Endothelial cell of hepatic sinusoid (primary cell): ENCODE measurements around the gene DST.

Experiments used
- in situ Hi-C: cut with HindIII; loops from 2 replicates; pipeline ENCODE4 v1.10.0; 2017; ENCODE audit warnings: low sequenced_read_pairs

DST gene

GRCh38 chr6:56625356-56625755, 17.3 kb downstream of the DST start:
- in situ Hi-C loops = no loop called here

- in situ Hi-C loops = no loop called here
These were observed 18.0 kb downstream of the DST start for GRCh38 chr6:56624728-56625069.

DNA sequence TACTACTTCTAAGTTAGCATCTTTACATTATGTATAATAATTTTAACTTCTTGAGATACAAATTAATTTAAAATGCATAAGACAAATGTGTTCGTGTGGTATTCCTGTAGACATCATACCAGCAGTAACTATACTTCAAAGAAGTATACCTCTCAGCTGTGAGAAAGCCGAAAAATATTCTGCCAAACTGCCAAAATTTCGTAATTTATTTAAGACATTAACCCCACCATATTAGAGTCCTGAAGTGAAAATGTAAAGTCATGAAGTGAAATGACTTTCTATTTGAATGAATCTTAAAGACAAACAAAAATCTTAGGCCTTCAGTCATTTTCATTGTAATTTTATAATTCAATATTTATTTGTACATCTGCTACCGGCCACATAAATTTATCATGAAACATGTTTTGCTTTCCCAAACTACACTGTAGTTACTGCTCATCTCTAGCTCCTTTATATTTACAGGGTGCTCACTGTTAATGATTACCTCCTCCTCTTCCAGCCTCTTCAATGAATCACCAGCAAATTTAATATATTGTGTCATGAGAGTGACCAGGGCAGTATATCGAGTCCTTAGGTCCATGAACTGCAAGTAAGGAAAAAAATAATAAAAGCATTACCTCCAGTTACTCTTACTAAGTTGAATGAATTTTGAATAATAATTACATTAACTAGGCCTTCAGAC, 18.5 kb downstream of the DST start:
- in situ Hi-C loops = no loop called here

DNA sequence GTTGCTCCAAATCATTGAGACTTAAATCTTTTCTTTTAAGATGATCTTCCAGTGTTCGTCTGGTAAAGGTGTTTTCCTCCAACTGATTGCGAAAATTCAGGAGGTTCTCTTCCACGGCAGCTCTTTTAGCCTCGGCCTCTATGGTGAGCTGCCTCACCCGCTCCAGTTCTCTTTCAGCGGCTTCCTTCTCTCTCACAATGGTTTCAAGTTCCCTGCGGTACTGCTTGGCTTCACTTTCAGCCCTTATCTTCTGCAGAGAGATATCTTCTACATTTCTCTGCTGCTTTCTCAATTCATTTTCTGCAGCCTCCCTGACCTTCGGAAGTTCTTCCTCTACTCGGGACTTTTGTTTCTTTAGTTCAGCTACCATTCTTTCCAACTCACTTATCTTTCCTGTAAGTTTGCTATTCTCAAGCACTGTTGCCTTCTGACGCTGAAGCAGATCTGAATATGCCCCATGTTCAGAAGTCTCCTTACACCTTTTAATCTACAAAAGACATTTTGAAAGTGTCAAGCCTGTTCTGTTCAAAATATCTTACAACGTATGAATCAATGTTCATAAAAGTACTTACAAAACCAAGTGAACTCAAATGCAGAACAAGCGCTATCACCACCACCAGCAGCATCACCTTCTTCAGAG, 22.3 kb downstream of the DST start:
- in situ Hi-C loops = no loop called here

- in situ Hi-C loops = no loop called here
These were observed 24.6 kb downstream of the DST start for GRCh38 chr6:56618050-56618449.

GRCh38 chr6:56616967-56617366, 25.7 kb downstream of the DST start:
- in situ Hi-C loops = no loop called here

GRCh38 chr6:56613247-56613851, 29.3 kb downstream of the DST start:
- in situ Hi-C loops = no loop called here

DNA sequence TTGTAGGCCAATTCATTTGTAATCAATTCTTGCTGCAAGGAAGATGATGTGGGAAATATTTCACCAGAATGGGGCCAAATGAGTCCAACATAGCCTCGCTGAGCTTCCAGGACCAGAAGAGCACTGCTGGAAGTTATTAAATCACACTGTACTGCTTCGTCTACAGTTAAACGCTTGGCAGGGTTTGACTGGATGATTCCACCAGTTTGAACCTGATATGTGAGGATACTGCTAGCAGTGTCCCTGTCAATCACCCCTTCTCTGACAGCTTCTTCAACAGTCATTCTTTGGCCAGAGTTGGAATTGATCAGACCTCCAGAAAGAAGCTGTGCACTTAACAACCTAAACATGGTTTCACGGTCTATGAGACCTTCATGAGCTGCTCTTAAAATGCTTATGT, 34.4 kb downstream of the DST start:
- in situ Hi-C loops = no loop called here

GRCh38 chr6:56607111-56607752, 35.5 kb downstream of the DST start:
- in situ Hi-C loops = no loop called here

DNA sequence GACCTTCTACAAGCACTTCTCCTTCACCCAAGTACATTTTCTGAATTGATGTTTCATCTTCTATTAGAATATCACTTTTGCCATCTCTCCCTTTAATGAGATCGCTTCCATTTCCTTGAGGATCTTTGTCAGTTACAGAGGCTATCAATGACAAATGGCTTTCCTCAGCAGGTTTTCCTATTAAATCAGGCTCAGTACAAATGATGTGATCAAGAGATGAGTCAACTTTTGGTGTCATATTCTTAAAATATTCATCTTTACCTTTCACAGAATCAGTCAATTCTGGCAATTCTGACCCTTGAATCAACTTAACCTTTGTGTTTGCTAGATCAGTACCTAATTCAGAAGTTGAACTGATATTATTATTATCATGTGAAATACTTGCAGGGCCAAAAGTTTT, 37.3 kb downstream of the DST start:
- in situ Hi-C loops = no loop called here

GRCh38 chr6:56604186-56604585, 38.5 kb downstream of the DST start:
- in situ Hi-C loops = no loop called here

DNA sequence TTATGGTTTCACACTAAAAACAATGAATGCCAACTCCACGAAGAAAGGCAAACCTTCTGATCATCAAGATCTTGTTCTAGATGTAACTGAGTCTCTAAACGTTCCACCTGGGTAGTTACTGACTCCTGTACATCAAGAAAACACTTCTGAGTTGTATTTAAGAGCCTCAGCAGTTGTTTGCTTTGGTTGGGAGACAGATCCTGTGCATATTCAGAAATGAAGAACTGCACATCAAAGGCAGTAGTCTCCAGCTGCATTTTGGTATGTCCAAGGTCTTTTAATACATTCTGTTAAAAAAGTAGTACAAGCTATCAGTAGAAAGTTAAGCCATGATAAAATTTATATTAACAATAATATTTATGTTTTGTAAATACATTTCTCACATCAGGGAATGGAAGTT, 41.3 kb downstream of the DST start:
- in situ Hi-C loops = no loop called here

GRCh38 chr6:56595490-56596122, 47.1 kb downstream of the DST start:
- in situ Hi-C loops = no loop called here

DNA sequence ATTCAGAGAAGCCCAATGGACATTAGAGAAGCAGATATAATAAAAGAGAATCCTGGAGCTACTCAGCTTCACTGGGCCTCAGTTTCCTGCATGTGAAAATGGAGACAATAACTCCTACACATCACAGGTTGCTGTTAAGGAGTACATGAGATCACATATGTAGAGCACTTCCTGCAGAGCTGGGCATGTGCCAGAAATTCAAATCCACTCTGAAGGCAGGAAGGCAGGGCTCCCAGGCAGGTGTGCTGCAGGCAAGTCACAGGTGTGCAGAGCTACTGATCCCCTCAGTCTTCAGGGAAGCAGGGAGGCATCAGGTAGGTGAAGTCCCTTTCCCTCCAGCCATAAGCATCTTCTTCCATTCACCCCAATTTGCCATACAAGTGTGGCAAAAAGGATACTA, 48.0 kb downstream of the DST start:
- in situ Hi-C loops = loop anchor here (5.0 kb wide), 2 partner anchors 62 to 237 kb away; no protein-coding TSS in a partner anchor

- in situ Hi-C loops = loop anchor here (5.0 kb wide), 2 partner anchors 62 to 237 kb away; no protein-coding TSS in a partner anchor
These were observed 48.8 kb downstream of the DST start for GRCh38 chr6:56593801-56594318.

GRCh38 chr6:56582236-56582635, 60.5 kb downstream of the DST start:
- in situ Hi-C loops = no loop called here

- in situ Hi-C loops = no loop called here
These were observed 61.3 kb downstream of the DST start for GRCh38 chr6:56581296-56581925.

DNA sequence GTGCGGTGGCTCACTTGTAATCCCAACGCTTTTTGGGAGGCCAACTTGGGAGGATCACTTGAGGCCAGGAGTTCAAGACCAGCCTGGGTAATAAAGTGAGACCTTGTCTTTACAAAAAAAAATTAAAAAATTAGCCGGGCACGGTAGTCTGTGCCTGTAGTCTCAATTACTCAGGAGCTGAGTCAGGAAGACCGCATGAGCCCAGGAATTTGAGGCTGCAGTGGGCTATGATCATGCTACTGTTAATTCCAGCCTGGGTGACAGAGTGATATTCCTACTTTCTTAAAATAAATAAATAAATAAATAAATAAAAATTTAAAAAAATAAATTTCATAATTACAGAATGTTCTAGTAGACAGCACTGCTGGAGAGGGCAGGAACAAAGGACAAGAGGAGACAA, 62.4 kb downstream of the DST start:
- in situ Hi-C loops = no loop called here

DNA sequence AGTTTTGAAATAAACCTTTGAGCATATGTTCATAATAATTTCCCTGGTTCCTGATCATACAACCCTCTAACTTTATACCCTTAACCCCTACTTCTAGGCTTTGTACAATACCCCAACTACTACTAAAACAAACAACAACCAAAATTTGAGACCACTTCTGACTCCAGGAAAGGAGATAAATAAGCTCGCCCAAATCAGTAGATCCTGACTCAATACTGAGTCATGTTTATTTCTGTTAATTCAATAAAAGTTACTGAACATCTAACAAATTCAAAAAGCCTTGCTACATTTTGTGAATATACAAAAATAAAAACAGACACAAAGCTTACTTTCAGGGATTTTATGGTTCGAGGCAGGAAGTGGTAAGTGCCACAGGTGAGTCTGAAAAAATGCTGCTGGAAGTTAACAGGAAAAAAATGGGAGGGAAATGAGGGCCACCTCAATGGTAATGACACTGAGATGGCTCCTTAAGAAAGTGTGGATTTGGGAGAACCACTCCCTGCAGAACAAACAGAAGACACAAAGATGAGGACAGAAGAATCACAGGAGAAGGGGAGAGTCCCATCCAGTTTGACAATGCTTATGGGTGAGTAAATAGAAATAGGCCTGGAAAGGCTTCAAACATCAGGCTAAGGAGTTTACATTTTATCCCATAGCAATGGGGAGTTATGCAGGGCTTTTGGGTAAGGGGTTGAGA, 63.4 kb downstream of the DST start:
- in situ Hi-C loops = no loop called here

DNA sequence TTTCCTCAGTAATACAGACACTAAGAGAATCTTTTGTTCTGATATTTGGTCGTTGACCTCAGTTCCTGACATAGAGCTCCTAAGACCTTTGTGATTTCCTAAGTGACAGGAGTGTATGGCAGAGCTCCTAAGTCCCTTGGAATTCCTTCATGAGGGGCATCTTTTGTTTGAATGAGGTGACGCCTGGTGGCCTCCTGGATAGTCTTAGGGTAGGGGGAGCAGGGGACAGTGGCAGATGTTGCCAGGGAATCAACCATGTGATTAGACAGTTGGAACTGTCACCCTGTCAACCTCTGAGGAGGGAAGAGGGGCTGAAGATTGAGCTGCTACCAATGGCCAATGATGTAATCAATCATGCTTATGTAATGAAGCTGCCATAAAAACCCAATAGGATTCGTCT, 67.0 kb downstream of the DST start:
- in situ Hi-C loops = no loop called here
